Stomach (tissue), 9 donors: ENCODE results near the gene AGAP1. TPM values are rescaled to one million over a fixed set of nuclear protein-coding genes. Genes with fewer than 3 reads are reported as not detected.

Experiments used
- DNase-seq, 2 donors: peaks; one replicate each; pipeline versions ENCODE4 v3.0.0 to v3.0.0-alpha.2; 2013 to 2019
- H3K27ac ChIP-seq, 5 donors: fragments of 200-600 bp in 4 of 5; sonication (generic) in 4 of 5; one replicate each; pipeline ENCODE4 v1.5.1; 2013 to 2019; ENCODE audit warnings: mild to moderate bottlenecking in 1 of 5, moderate library complexity in 1 of 5
- H3K27me3 ChIP-seq, 3 donors: fragments of 200-600 bp; sonication (generic); one replicate each; pipeline ENCODE4 v1.5.1; 2017 to 2019; ENCODE audit warnings: mixed run types in 1 of 3
- H3K36me3 ChIP-seq, 4 donors: fragments of 200-600 bp; sonication (generic); 1 replicate in 3 of 4; 2 replicates in 1 of 4; pipeline ENCODE4 v1.5.1; 2016 to 2019
- H3K4me1 ChIP-seq, 4 donors: fragments of 200-600 bp; sonication (generic); one replicate each; pipeline ENCODE4 v1.5.1; 2016 to 2019
- H3K4me3 ChIP-seq, 4 donors: fragments of 200-600 bp; sonication (generic) in 3 of 4; one replicate each; pipeline ENCODE4 v1.5.1; 2016 to 2019; ENCODE audit warnings: mild to moderate bottlenecking in 1 of 4
- H3K9me3 ChIP-seq, 4 donors: fragments of 200-600 bp; sonication (generic); one replicate each; pipeline ENCODE4 v1.5.1; 2016 to 2019
- CTCF ChIP-seq, 7 experiments: fragments of 450-650 bp in 4 of 7; fragments of 200-600 bp in 3 of 7; sonication (generic) in 3 of 7; IDR thresholded peaks; one replicate each; pipeline ENCODE4 v1.5.1; 2016 to 2019; ENCODE audit warnings: antibody characterized with exemption in 7 of 7, control low read depth in 2 of 7, mild to moderate bottlenecking in 1 of 7
- EP300 ChIP-seq: sonication (generic); formaldehyde crosslinking; IDR thresholded peaks from one replicate; pipeline ENCODE4 v1.6.1; 2017; ENCODE audit warnings: antibody characterized with exemption
- POLR2A ChIP-seq, 4 donors: fragments of 450-650 bp; IDR thresholded peaks; one replicate each; pipeline ENCODE4 v1.6.1; 2016; ENCODE audit warnings: antibody characterized with exemption in 4 of 4, control low read depth in 2 of 4, mild to moderate bottlenecking in 1 of 4, moderate library complexity in 1 of 4
- POLR2AphosphoS5 ChIP-seq, 3 donors: sonication (generic); formaldehyde crosslinking; IDR thresholded peaks; one replicate each; pipeline ENCODE4 v1.6.1; 2016; ENCODE audit warnings: antibody characterized with exemption in 3 of 3
- WGBS, 5 donors: extraction: QIAGEN DNeasy Blood & Tissue Kit in 3 of 5; methylation state at CpG; one replicate each; pipeline versions ENCODE4 v1.1.5 to v1.1.7; 2013 to 2018; 5-methylcytosine and 5-hydroxymethylcytosine counted together
- intact Hi-C: fragments of 100-400 bp; cut with DNase I; formaldehyde crosslinking; loops from one replicate; pipeline ENCODE4 v1.15.1; 2023; ENCODE audit warnings: low total_unique reads
- polyA plus RNA-seq, 3 donors: library from polyadenylated mRNA; stranded (reverse); fragments of 200-250 nt; gene quantifications; one replicate each; pipeline ENCODE4 v1.2.3, GENCODE V29; 2013
- total RNA-seq, 5 donors: library from RNA; depleted of rRNA; stranded (reverse); fragments of >200 nt; gene quantifications; one replicate each; pipeline versions ENCODE4 v1.1.0 to v1.2.3, GENCODE V29; 2014 to 2016
- donor health status: healthy with polysubstance abuse.
- donor health status: Bipolar disorder and iron deficiency.
- donor health status: healthy.

Gene AGAP1
- total and polyA plus RNA-seq, 8 donors: 4.2 to 139 (median 35.0) TPM

- Histone ChIP-seq H3K36me3 (no peaks in the 10 kb centered on the region), H3K9me3 (no peaks in the 10 kb centered on the region), H3K27ac (no peak overlapping the region), H3K4me1 (peaks cover 23 to 61% (median 34%) of the 10 kb centered on the region in 4 donors), H3K27me3 (peaks cover 0 to 28% (median 0%) of the 10 kb centered on the region in 3 donors), H3K4me3 (peak overlapping the region in 3 of 4 donors; percentile 61 to 79 (median 66))
- no peak for TF ChIP-seq CTCF (IDR thresholded peaks at IDR 0.05)
- no peak for TF ChIP-seq POLR2A (IDR thresholded peaks at IDR 0.05)
- no peak for TF ChIP-seq EP300
- no peak for TF ChIP-seq POLR2AphosphoS5 (IDR thresholded peaks at IDR 0.05)
- WGBS, 5 donors: 70 to 89% (median 82%) methylated on average over 8 of the region's 8 CpGs
- no peak for DNase-seq
- intact Hi-C loops: no loop called here
Measured at GRCh38 chr2:235496239-235496621, 2.4 kb downstream of the AGAP1 start.

GRCh38 chr2:235497096-235497495 is 3.3 kb downstream of the AGAP1 start:
- Histone ChIP-seq H3K27me3 (peaks cover 0 to 28% (median 0%) of the 10 kb centered on the region in 3 donors), H3K9me3 (no peaks in the 10 kb centered on the region), H3K4me1 (peaks cover 23 to 70% (median 38%) of the 10 kb centered on the region in 4 donors), H3K27ac (no peak overlapping the region), H3K4me3 (no peak overlapping the region), H3K36me3 (no peaks in the 10 kb centered on the region)
- DNase-seq: no peak
- intact Hi-C loops: no loop called here
- TF ChIP-seq POLR2AphosphoS5 (IDR thresholded peaks at IDR 0.05) (no peak), EP300 (no peak), POLR2A (IDR thresholded peaks at IDR 0.05) (no peak), CTCF (IDR thresholded peaks at IDR 0.05) (no peak)
- 84 to 96% (median 89%) methylated on average over 3 of the region's 3 CpGs for WGBS, 5 donors

GRCh38 chr2:235498541-235498940 is 4.7 kb downstream of the AGAP1 start:
- H3K36me3 ChIP-seq: no peaks in the 10 kb centered on the region
- H3K9me3 ChIP-seq: no peaks in the 10 kb centered on the region
- no peak overlapping the region for H3K4me3 ChIP-seq
- intact Hi-C loops: no loop called here
- 56 to 79% (median 64%) methylated on average over 9 of the region's 9 CpGs for WGBS, 5 donors
- peaks cover 0 to 17% (median 0%) of the 10 kb centered on the region in 3 donors for H3K27me3 ChIP-seq
- H3K27ac ChIP-seq: no peak overlapping the region
- peaks cover 15 to 69% (median 32%) of the 10 kb centered on the region in 4 donors for H3K4me1 ChIP-seq
- TF ChIP-seq POLR2A (IDR thresholded peaks at IDR 0.05) (no peak), CTCF (IDR thresholded peaks at IDR 0.05) (no peak), EP300 (no peak), POLR2AphosphoS5 (IDR thresholded peaks at IDR 0.05) (no peak)
- peak in 1 of 2 donors; percentile 53 for DNase-seq

GRCh38 chr2:235498946-235499812 is 5.3 kb downstream of the AGAP1 start:
- 88 to 93% (median 90%) methylated on average over 12 to 24 of the region's 24 CpGs for WGBS, 5 donors

More at GRCh38 chr2:235498946-235499812, 5.3 kb downstream of the AGAP1 start:
- Histone ChIP-seq H3K27me3 (peaks cover 0 to 15% (median 0%) of the 10 kb centered on the region in 3 donors), H3K4me1 (peaks cover 15 to 69% (median 32%) of the 10 kb centered on the region in 4 donors), H3K9me3 (no peaks in the 10 kb centered on the region), H3K27ac (no peak overlapping the region), H3K36me3 (no peaks in the 10 kb centered on the region), H3K4me3 (no peak overlapping the region)
- TF ChIP-seq CTCF (IDR thresholded peaks at IDR 0.05): no peak
- no peak for TF ChIP-seq POLR2A (IDR thresholded peaks at IDR 0.05)
- TF ChIP-seq POLR2AphosphoS5 (IDR thresholded peaks at IDR 0.05): no peak
- intact Hi-C loops: no loop called here
- no peak for DNase-seq
